GM08714 (cell line): ENCODE results near the gene DLG1.
"Not testable (repeated sequence)": the region's sequence is repeated elsewhere in the genome, so short reads cannot be mapped to it uniquely, and the experiment has no call there.

ENCODE experiments used
- H3K4me3 ChIP-seq: fragments of 200-500 bp; sonication (Bioruptor generic); 2 replicates; pipeline ENCODE4 v1.5.1; 2014; ENCODE audit warnings: mild to moderate bottlenecking, low read length, inconsistent platforms
- ZNF274 ChIP-seq: IDR thresholded peaks from 2 replicates; pipeline ENCODE4 v1.6.1; 2012; ENCODE audit warnings: mild to moderate bottlenecking, low read depth, low read length

The DLG1 gene

DNA sequence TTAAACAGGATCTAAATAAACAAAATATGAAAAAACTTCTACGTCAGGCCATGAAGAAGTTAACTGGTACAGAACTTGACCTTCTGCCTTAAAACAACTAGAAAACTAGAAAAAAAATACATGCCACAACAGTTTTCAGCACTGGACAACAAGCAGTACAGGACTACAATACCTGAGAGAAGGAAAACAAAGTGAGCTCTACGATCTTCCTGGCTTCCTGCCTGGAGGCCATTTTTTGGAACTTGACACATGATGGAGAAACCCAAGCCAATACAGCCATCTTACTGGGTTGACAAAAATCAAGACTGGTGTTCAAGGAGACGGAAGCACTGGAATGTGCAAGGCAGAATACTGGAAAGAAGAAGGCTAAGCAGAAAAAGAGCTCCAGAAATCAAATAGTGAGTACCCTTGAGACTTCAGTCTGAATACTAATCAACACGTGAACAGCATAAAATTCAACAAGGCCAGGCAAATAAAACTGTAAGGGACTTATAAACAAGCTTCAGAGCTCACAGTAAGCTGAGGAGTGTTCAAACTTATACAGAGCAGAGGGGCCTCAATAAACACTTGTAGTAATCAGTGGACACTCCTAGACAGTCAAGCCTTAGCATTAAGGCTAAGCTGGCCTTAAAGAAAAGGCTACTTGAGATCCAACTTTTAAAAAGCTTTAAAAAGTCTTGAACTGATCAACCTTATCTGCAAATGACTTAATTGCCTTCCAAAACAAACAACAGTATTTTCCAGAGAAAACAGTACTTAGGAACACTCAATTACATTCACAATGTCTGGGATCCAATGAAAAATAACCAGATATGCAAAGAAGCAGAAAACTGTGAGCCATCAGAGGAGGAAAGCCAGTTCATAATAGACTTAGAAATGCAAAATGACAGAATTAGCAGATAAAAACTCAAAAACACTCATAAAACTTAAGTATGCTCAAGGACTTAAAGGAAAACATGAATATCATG, 63.2 kb downstream of the DLG1 start:
- no peak overlapping the region for H3K4me3 ChIP-seq
- TF ChIP-seq ZNF274 = no peak

- TF ChIP-seq ZNF274 = no peak
- H3K4me3 ChIP-seq = no peak overlapping the region
Measured at GRCh38 chr3:197231321-197231720, 67.1 kb downstream of the DLG1 start.

- H3K4me3 ChIP-seq = no peak overlapping the region
- TF ChIP-seq ZNF274 = no peak
Measured at GRCh38 chr3:197229836-197230235, 68.6 kb downstream of the DLG1 start.

GRCh38 chr3:197229178-197229577, 69.2 kb downstream of the DLG1 start:
- no peak overlapping the region for H3K4me3 ChIP-seq
- TF ChIP-seq ZNF274 = no peak

DNA sequence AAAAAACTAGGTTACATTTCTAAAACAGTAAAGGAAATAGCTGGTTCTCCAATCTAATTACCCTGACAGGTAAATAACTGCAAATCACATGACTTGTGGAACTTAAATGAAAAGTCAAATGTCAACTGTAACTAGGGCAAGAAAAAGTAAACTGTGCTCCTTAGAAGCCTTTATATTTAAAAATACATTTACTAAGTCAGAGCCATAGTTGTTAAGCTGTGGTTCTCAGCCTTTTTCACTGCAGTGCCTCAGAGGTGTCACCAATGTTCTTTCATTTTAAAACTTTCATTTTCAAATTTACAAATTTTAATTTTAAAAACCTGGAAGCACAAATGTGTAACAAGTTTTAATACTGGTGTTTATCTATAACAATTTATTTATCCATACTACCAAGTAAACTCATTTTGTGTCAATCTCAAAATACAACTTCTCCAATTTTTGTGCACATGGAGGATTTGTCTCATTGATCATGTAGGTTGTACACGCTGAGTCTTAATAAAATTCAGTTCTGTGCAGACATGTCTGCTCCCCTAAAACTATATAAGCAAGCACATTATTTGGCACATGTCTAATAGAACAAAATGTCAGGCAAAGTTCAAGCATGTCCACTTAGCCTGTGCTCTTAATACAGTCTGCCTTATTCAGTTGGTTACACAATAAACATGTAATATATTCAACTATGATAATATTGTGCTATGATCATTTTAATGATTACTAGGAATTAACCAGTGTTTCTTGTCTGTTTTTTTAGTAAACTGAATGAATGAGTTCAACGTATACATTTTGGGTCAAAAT, 70.4 kb downstream of the DLG1 start:
- TF ChIP-seq ZNF274 = no peak
- H3K4me3 ChIP-seq = no peak overlapping the region

GRCh38 chr3:197226179-197226578, 72.2 kb downstream of the DLG1 start:
- no peak for TF ChIP-seq ZNF274
- H3K4me3 ChIP-seq = no peak overlapping the region

DNA sequence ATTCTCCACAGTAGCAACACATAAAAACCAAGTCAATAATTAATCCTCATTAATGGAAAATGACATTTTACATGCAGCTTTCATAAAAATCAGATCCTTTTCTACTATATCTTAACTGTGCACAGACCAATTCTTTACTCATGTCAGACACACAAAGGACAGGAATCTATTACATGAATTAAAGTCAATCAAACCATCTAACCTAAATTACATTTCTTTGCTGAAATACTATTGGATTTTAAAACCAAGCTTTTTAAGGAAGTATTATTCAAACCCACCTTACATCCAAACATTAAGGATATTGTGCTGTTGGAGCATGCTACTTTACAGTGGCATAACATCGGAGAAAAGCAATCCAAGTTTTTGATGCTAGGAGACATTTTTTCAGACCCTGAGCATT, 72.8 kb downstream of the DLG1 start:
- no peak overlapping the region for H3K4me3 ChIP-seq
- no peak for TF ChIP-seq ZNF274

DNA sequence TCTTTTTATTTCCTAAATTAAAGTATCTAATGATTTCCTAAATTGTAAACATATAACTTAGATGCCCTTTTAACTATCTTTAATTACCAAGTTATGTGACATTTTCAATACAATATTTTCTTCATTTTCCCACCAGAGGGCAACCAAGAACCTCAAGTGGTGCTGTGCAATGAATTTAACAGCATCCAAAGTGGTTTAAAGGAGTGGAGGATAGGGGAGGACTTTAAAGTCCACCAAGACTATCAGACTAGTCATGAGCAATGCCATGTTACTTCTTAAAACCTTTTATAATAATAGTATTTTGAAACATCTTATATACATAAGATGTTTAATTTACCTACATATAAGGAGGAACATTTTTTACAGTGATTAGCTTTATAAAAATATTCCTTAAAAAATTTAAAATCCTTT, 74.4 kb downstream of the DLG1 start:
- TF ChIP-seq ZNF274 = no peak
- no peak overlapping the region for H3K4me3 ChIP-seq

- TF ChIP-seq ZNF274 = no peak
- H3K4me3 ChIP-seq = no peak overlapping the region
Measured at GRCh38 chr3:197222937-197223370, 75.5 kb downstream of the DLG1 start.

- no peak overlapping the region for H3K4me3 ChIP-seq
- TF ChIP-seq ZNF274 = no peak
Measured at GRCh38 chr3:197219619-197220018, 78.8 kb downstream of the DLG1 start.

GRCh38 chr3:197218210-197218609, 80.2 kb downstream of the DLG1 start:
- no peak overlapping the region for H3K4me3 ChIP-seq
- TF ChIP-seq ZNF274 = no peak

DNA sequence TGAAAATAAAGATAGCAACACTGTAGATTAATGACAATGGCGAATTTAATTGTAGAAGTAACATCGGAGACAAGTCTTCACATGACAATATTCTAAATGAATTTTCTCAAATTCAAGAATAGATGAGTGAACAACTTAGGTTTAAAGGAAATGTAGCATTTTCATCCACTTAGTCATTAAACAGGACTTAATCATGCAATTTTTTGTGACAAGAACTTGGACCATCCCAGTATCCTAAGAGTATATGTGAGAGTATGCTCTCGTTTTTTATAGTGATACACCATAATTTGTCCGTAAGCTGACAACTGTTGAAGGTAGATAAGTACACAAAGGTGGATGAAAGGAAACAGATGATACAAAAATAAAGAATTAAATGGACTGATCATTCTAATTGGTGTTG, 81.5 kb downstream of the DLG1 start:
- no peak overlapping the region for H3K4me3 ChIP-seq

DNA sequence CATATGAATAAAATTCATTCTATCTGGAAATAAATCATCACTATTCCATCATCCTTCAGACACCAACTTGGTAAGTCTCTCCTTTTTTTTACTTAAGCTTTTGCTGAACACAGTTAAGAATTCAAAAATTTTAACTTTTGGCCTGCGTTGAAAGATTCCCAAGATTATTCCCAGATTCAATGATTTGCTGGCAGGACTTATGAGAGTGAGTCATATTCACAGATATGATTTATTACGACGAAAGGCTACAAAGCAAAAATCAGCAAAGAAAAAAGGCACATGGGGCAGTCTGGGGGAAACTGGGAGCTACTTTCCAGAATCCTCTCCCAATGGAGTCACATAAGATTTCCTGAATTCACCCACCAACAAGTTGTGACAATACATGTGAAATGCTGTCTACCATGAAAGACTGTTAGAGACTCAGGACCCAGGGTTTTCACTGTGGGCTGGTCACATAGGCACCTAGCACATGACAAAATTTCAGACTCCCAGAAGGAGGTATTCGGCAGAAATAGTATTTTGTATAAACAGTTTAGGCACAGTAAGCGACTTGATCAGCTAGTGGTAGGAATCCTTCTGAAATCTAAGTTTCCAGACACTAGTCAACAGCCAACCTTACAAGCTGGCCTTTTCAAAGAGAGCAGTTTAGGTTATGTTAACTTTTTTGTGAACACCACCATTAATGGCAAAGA, 82.1 kb downstream of the DLG1 start:
- H3K4me3 ChIP-seq = no peak overlapping the region
- TF ChIP-seq ZNF274 = no peak

More for the DNA sequence above, 81.5 kb downstream of the DLG1 start:
- TF ChIP-seq ZNF274 = no peak

DNA sequence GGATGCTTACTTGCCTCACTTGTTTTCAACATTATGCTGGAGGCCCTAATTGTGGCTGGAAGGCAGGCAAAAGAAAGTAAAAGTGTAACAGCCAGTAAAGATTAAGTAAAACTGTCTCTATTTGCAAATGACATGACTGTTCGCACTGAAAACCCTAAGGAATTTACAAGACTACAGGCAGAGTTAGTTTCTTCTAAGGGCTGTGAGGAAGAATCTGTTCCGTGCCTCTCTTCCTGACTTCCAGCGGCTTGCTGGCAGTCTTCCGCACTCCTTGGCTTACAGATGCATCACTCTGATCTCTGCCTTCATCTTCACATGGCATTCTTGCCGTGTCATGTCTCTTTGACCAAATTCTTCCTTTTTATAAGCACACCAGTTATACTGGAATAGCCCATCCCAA, 86.1 kb downstream of the DLG1 start:
- no peak for TF ChIP-seq ZNF274
- H3K4me3 ChIP-seq = no peak overlapping the region

GRCh38 chr3:197211698-197212097, 86.7 kb downstream of the DLG1 start:
- H3K4me3 ChIP-seq = not testable (repeated sequence)
